Retinal pigment epithelial cell (primary cell): Measurements from ENCODE around the gene CENPU.
"Not testable (repeated sequence)": the region's sequence is repeated elsewhere in the genome, so short reads cannot be mapped to it uniquely, and the experiment has no call there.

Experiments
- DNase-seq: peaks from one replicate; pipeline ENCODE4 v3.0.0-alpha.2; 2010; ENCODE audit warnings: low read depth
- H3K4me3 ChIP-seq: 2 replicates; pipeline ENCODE4 v1.5.1; 2011; ENCODE audit warnings: mild to moderate bottlenecking, low read length, control low read depth, moderate library complexity
- TF ChIP-seq, protein P1 (sequence below): conservative IDR thresholded peaks from 2 replicates; pipeline ENCODE4 v1.5.1; 2011; ENCODE audit warnings: low read depth, low read length, control low read depth, inconsistent platforms

The CENPU gene

DNA sequence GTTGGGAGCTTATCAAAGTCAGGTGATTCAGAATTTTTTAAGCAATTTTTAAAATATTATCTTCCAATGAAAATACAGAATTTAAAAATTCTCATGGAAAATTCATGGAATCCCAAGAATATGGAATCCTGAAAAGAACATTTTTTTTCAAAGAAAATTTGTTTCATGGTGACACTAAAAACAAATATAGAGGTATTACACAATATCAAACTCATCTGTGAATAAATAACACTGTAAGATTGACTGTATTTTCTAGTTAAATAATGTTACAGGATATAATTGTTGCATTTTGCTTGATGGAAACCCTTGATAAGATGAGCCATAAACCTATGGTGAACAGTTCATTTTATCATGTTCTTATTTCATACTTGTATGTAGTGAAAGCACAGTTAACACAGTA lies 72.9 kb downstream of the CENPU start:
- no peak overlapping the region for H3K4me3 ChIP-seq
- TF ChIP-seq, protein P1, sequence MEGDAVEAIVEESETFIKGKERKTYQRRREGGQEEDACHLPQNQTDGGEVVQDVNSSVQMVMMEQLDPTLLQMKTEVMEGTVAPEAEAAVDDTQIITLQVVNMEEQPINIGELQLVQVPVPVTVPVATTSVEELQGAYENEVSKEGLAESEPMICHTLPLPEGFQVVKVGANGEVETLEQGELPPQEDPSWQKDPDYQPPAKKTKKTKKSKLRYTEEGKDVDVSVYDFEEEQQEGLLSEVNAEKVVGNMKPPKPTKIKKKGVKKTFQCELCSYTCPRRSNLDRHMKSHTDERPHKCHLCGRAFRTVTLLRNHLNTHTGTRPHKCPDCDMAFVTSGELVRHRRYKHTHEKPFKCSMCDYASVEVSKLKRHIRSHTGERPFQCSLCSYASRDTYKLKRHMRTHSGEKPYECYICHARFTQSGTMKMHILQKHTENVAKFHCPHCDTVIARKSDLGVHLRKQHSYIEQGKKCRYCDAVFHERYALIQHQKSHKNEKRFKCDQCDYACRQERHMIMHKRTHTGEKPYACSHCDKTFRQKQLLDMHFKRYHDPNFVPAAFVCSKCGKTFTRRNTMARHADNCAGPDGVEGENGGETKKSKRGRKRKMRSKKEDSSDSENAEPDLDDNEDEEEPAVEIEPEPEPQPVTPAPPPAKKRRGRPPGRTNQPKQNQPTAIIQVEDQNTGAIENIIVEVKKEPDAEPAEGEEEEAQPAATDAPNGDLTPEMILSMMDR, result no peak
- no peak for DNase-seq

DNA sequence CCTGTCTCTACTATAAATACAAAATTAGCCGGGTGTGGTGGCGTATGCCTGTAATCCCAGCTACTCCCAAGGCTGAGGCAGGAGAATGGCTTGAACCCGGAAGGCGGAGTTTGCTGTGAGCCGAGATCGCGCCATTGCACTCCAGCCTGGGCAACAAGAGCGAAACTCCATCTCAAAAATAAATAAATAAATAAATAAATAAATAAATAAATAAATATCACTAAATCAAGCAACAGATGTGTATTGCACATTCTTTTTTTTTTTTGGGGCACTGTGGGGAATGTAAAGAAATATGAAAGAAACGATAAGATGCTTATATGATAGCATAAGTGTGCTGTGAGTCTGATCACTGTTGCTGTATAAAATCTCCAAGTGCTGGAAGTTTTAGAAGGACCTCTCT lies 76.1 kb downstream of the CENPU start:
- H3K4me3 ChIP-seq, DNase-seq: not testable (repeated sequence)

- TF ChIP-seq, protein P1, result no peak
- no peak overlapping the region for H3K4me3 ChIP-seq
- DNase-seq, result no peak
These were observed 76.8 kb downstream of the CENPU start for GRCh38 chr4:184657144-184657543.

DNA sequence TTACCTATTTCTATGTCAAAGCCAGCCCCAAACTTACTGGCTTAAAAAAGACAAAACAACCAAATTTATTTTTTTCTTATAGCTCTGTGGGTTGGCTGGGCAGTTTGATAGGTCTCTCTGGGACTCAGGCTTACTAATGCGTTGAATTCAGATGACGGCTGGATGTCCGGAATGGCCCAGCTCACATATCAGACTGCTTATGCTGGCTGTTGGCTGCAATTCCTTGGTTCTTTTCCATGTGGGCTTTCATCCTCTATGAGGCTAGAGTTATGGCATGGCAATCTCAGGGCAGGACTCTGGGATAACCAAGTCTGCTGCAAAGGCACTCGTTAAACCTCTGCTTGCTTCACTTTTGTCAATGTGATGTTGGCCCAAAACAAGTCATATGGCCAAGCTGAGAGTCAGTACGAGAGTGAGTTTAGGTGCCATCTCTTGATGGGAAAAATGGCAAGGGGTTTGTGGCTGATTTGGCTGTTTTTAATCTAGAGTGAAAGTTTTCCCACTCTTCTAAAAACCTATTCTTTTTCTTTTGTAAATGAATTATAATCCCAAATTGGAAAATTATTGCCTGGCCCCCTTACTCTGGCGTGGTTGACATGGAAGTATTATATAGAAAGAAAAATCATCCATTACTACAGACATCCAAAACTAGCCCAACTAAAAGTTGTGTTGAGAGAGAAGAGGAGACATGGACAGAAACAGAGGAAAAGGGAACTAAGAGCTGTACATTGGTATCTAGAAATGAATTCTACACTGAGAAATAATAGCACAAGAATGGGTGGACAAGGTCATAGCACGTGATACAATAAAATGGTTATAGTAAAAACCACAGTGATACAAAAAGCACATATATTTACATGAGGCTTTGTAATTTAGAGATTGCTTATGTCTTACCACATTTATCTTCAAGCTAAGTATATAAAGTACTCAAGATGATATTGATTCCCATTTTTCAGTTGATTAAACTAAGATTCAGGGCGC lies 77.7 kb downstream of the CENPU start:
- DNase-seq, result no peak
- no peak overlapping the region for H3K4me3 ChIP-seq
- TF ChIP-seq, protein P1, result no peak

DNA sequence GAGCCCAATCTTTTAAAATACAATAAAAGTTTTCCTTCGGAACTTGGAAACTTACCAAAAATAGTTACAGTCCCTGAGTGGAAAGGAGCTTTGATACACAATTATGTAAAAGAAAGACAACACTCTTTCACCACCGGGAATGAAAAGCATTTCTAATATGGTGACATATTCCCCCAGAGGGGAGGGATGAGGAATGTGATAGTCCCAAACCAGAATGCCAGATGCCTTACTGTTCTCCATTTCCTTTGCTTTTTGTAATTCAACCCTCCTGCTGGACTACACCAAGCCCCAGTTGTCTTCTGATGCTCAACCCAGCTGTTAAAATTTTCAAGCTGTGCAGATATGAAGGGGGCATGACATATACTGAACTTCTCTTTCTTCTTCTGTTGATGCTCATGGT lies 80.2 kb downstream of the CENPU start:
- DNase-seq, result no peak
- no peak overlapping the region for H3K4me3 ChIP-seq
- TF ChIP-seq, protein P1, result no peak

GRCh38 chr4:184652681-184653080 lies 81.2 kb downstream of the CENPU start:
- not testable (repeated sequence) for DNase-seq, H3K4me3 ChIP-seq

DNA sequence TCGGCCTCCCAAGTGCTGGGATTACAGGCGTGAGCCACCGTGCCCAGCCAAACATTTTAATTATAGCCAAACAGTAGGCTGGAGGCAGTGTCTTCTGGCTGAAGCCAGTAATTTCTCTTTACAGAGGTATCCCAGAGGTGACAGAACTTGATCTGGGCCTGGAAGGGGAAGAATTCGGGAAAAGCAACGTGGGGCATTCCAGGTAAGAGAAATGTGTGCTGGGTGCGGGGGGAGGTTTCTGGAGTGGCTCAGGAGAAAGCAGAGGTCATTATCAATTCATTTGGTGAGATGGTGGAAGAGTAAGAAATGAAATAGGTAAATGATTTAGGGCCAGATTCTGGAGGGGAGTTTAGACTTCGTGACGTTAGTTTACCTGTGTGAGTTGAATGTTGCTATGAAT lies 82.0 kb downstream of the CENPU start:
- DNase-seq, result no peak
- TF ChIP-seq, protein P1, result no peak
- H3K4me3 ChIP-seq, result no peak overlapping the region
